Activated B cell treated with CpG ODN at 0.5 μM for 24 hours (primary cell): ENCODE data around the gene SPAG16. TPM values are rescaled to one million over a fixed set of nuclear protein-coding genes. Genes with fewer than 3 reads are reported as not detected.

Experiments used
- ATAC-seq: fragments of 200-7000 bp; cut with Tn5 transposase; one replicate; pipeline ENCODE4 v1.10.0; 2021; ENCODE audit warnings: low read depth, mild to moderate bottlenecking, moderate library complexity
- CTCF ChIA-PET: fragments of 350-600 bp; sonication (Branson Sonifier 250); formaldehyde crosslinking; loops from one replicate; lab custom pipeline; 2021; ENCODE audit warnings: antibody characterized with exemption; lab: Charles Lee
- POLR2A ChIA-PET: fragments of 350-600 bp; sonication (Branson Sonifier 250); formaldehyde crosslinking; loops from one replicate; lab custom pipeline; 2021; ENCODE audit warnings: antibody characterized with exemption; lab: Charles Lee
- DNase-seq: peaks from one replicate; pipeline ENCODE4 v3.0.0; 2022
- H3K27ac Mint-ChIP-seq: one replicate; pipeline ENCODE4 v1.8.0; 2020; ENCODE audit warnings: mixed read lengths
- H3K27me3 Mint-ChIP-seq: one replicate; pipeline ENCODE4 v1.8.0; 2021; ENCODE audit warnings: mixed read lengths
- H3K36me3 Mint-ChIP-seq: one replicate; pipeline ENCODE4 v1.8.0; 2021; ENCODE audit warnings: low read depth, mixed read lengths
- H3K4me1 Mint-ChIP-seq: one replicate; pipeline ENCODE4 v1.8.0; 2021; ENCODE audit warnings: mixed read lengths
- H3K4me3 Mint-ChIP-seq: one replicate; pipeline ENCODE4 v1.8.0; 2020; ENCODE audit warnings: mild to moderate bottlenecking, mixed read lengths
- H3K9me3 Mint-ChIP-seq: one replicate; pipeline ENCODE4 v1.8.0; 2020; ENCODE audit warnings: mixed read lengths
- intact Hi-C: fragments of 100-400 bp; cut with micrococcal nuclease; formaldehyde crosslinking; loops from one replicate; pipeline ENCODE4 v1.15.1; 2024
- total RNA-seq: library from RNA; stranded (reverse); gene quantifications from 2 replicates; pipeline ENCODE4 v1.2.3, GENCODE V29; 2022
- TF ChIP-seq, protein P1 (sequence below): fragments of 200-600 bp; IDR thresholded peaks from one replicate; pipeline ENCODE4 v1.8.0; 2022; ENCODE audit warnings: antibody characterized with exemption, mild to moderate bottlenecking

Gene SPAG16
- total RNA-seq, 1 donor from 2014 or later, result 11.2 TPM

DNA sequence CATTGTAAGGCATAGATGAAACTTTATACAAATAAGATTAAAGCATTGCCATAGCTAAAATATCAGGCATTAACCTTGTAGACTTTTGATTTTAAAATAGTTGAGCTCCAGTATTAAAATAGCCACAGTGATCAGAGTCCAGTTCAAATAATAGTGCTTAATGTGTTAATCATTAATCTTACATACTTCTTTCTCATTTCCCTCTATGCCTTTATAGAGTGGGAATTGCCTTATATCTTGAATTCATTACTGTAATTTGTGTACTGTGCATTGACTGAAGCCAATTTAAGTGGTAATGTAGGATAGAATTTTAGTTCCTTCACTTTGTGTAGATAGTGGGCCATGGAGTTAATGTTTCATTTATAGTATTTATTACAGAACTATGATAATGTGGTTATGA lies 577.4 kb downstream of the SPAG16 start:
- DNase-seq (no peak), ATAC-seq (no peak)
- Mint-ChIP-seq H3K27ac (no peak overlapping the region), H3K27me3 (no peaks in the 10 kb centered on the region), H3K36me3 (no peaks in the 10 kb centered on the region), H3K4me3 (no peak overlapping the region), H3K9me3 (no peaks in the 10 kb centered on the region), H3K4me1 (no peaks in the 10 kb centered on the region)
- TF ChIP-seq, protein P1, sequence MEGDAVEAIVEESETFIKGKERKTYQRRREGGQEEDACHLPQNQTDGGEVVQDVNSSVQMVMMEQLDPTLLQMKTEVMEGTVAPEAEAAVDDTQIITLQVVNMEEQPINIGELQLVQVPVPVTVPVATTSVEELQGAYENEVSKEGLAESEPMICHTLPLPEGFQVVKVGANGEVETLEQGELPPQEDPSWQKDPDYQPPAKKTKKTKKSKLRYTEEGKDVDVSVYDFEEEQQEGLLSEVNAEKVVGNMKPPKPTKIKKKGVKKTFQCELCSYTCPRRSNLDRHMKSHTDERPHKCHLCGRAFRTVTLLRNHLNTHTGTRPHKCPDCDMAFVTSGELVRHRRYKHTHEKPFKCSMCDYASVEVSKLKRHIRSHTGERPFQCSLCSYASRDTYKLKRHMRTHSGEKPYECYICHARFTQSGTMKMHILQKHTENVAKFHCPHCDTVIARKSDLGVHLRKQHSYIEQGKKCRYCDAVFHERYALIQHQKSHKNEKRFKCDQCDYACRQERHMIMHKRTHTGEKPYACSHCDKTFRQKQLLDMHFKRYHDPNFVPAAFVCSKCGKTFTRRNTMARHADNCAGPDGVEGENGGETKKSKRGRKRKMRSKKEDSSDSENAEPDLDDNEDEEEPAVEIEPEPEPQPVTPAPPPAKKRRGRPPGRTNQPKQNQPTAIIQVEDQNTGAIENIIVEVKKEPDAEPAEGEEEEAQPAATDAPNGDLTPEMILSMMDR, result no peak
- POLR2A ChIA-PET, result no interaction called here
- intact Hi-C loops, result no loop called here
- CTCF ChIA-PET, result no interaction called here

DNA sequence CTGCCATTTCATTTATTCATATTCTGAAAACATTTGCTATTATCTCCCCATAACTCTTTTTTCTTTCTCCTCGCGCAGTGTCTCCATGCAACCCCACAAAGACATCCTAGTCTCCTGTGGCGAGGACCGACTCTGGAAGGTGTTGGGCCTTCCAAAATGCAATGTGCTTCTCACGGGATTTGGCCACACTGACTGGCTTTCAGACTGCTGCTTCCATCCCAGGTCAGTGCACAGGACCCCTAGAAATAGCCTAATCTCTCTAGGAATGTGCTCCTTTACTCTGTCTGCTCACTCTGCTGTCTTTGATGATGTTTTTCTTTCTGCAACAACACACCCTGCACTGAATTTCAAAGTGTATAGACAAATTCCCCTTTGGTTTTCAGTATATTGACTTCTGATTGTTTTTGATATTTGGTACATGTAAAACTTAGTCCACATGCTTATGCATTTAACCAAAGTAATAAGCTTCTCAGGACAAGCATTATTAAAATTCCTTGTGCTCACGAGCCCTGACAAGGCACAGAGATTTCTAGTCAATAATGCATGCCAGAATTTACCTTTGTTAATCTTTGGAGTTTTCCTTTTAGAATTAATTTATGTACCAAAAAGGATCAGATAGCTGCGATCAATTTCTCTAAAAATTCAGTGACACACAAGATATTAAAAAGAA lies 578.3 kb downstream of the SPAG16 start:
- intact Hi-C loops, result no loop called here
- POLR2A ChIA-PET, result no interaction called here
- TF ChIP-seq, protein P1, result no peak
- Mint-ChIP-seq H3K4me3 (no peak overlapping the region), H3K27me3 (no peaks in the 10 kb centered on the region), H3K27ac (no peak overlapping the region), H3K4me1 (no peaks in the 10 kb centered on the region), H3K9me3 (no peaks in the 10 kb centered on the region), H3K36me3 (no peaks in the 10 kb centered on the region)
- no peak for DNase-seq
- CTCF ChIA-PET, result no interaction called here
- ATAC-seq, result no peak

DNA sequence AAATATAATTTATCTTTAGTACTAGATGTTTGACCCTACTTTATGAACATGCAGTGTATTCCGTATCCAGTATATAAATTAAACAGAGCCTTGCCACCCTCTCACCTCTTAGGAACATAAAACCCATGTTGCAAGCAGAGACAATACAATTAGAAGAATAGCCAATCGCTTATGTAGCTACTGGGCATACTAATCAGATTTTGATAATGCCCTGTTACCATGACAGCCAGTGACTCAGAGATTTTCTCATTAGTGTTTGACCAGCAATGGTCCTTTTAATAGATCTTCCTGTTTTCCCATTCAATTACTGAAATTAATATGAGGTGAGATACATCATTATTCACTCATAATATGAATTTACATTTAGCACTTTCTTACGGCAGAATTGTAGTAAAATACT lies 579.3 kb downstream of the SPAG16 start:
- DNase-seq (no peak), ATAC-seq (no peak)
- Mint-ChIP-seq H3K27ac (no peak overlapping the region), H3K9me3 (no peaks in the 10 kb centered on the region), H3K4me1 (no peaks in the 10 kb centered on the region), H3K27me3 (no peaks in the 10 kb centered on the region), H3K4me3 (no peak overlapping the region), H3K36me3 (no peaks in the 10 kb centered on the region)
- TF ChIP-seq, protein P1, result no peak
- intact Hi-C loops, result no loop called here
- ChIA-PET CTCF (no interaction called here), POLR2A (no interaction called here)

DNA sequence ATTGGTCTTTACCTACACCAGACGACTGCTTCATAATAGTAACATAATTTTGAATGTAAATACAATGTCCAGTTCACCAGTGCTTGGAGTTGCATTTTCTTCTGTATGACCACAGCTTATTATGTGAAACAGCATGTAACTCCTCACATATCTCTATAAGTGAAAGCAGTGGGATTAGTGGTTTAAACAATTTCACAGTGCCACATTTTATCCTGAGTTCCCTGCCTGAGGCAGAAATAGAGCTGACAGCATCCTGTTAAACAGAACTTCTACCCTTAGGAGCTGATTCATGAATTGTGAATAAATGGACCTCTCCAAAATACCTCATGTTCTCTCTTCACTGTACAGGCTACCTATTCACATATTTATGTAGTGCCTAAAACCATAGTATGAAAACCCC lies 584.3 kb downstream of the SPAG16 start:
- Mint-ChIP-seq H3K9me3 (peaks cover 2% of the 10 kb centered on the region), H3K27ac (no peak overlapping the region), H3K27me3 (no peaks in the 10 kb centered on the region), H3K4me3 (no peak overlapping the region), H3K4me1 (no peaks in the 10 kb centered on the region), H3K36me3 (no peaks in the 10 kb centered on the region)
- intact Hi-C loops, result no loop called here
- ChIA-PET POLR2A (no interaction called here), CTCF (no interaction called here)
- TF ChIP-seq, protein P1, result no peak
- DNase-seq, result no peak
- ATAC-seq, result no peak

DNA sequence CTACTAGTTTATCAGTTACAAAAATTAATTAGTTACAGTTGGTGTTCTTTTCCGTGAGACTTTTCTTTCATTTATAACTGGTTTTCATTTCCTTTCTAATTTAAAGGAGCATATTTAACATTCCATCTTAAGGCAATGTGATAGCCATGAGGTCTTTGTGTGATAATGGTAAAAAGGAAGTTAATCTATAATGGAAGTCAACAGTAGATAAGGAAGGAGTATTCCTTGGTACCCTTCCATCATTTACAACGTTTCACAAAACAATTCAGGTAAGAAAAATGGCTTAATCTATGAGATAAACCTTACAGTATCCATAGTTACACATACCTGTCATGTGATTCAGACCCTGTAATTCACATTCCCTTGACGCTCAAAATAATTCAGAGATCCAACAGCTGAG lies 601.2 kb downstream of the SPAG16 start:
- intact Hi-C loops, result no loop called here
- POLR2A ChIA-PET, result no interaction called here
- TF ChIP-seq, protein P1, result no peak
- DNase-seq (no peak), ATAC-seq (no peak)
- CTCF ChIA-PET, result no interaction called here
- Mint-ChIP-seq H3K9me3 (no peaks in the 10 kb centered on the region), H3K36me3 (no peaks in the 10 kb centered on the region), H3K4me3 (no peak overlapping the region), H3K4me1 (no peaks in the 10 kb centered on the region), H3K27ac (no peak overlapping the region), H3K27me3 (no peaks in the 10 kb centered on the region)
